Right lobe of liver (tissue), 4 donors: ENCODE measurements around the gene TSC22D1.
"Not testable (repeated sequence)": the region's sequence is repeated elsewhere in the genome, so short reads cannot be mapped to it uniquely, and the experiment has no call there.

Experiments
- POLR2A ChIP-seq: fragments of 450-650 bp; IDR thresholded peaks from one replicate; pipeline ENCODE4 v1.6.1; 2017; ENCODE audit warnings: antibody characterized with exemption, mild to moderate bottlenecking
- TF ChIP-seq, protein P1 (sequence below), 4 donors: fragments of 200-600 bp in 3 of 4; fragments of 450-650 bp in 1 of 4; IDR thresholded peaks; one replicate each; pipeline versions ENCODE4 v1.5.1 to v1.8.0; 2016 to 2022; ENCODE audit warnings: antibody characterized with exemption in 4 of 4, mild to moderate bottlenecking in 2 of 4
- donor health status: DM: no; HTN: no; CAD: no.
- donor health status: DM: no; HTN: no; CAD: no.
- donor health status: DM: no; HTN: yes; CAD: no.

DNA sequence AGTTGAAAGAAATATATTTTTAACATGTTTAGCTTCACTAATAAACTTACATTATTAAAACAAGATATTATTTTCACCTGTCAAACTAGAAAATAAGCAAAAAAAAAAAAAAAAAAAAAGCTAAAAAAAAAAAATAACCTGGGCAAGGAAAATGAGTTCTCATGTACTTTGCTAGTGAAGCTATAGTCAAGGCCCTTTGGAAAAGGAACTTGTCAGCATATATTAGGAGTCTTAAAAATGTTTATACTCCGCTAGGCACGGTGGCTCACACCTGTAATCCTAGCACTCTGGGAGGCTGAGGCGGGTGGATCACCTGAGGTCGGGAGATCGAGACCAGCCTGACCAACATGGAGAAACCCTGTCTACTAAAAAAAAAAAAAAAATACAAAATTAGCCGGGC lies 66.3 kb downstream of the TSC22D1 start:
- TF ChIP-seq, protein P1, sequence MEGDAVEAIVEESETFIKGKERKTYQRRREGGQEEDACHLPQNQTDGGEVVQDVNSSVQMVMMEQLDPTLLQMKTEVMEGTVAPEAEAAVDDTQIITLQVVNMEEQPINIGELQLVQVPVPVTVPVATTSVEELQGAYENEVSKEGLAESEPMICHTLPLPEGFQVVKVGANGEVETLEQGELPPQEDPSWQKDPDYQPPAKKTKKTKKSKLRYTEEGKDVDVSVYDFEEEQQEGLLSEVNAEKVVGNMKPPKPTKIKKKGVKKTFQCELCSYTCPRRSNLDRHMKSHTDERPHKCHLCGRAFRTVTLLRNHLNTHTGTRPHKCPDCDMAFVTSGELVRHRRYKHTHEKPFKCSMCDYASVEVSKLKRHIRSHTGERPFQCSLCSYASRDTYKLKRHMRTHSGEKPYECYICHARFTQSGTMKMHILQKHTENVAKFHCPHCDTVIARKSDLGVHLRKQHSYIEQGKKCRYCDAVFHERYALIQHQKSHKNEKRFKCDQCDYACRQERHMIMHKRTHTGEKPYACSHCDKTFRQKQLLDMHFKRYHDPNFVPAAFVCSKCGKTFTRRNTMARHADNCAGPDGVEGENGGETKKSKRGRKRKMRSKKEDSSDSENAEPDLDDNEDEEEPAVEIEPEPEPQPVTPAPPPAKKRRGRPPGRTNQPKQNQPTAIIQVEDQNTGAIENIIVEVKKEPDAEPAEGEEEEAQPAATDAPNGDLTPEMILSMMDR (IDR thresholded peaks at IDR 0.05) = not testable (repeated sequence)
- TF ChIP-seq POLR2A = not testable (repeated sequence)
